Heart right ventricle (tissue), 16 donors: Measurements from ENCODE around the gene NCKAP5. TPM values are rescaled to one million over a fixed set of nuclear protein-coding genes. Genes with fewer than 3 reads are reported as not detected.

Experiments used
- ATAC-seq, 8 donors: fragments of 200-7000 bp; cut with Tn5 transposase; one replicate each; pipeline ENCODE4 v1.9.1; 2020; ENCODE audit warnings: mild to moderate bottlenecking in 8 of 8, moderate library complexity in 8 of 8, moderate number of reproducible peaks in 1 of 8
- DNase-seq, 2 donors: peaks; one replicate each; pipeline ENCODE4 v3.0.0-alpha.2; 2020
- H3K27ac ChIP-seq, 10 donors: fragments of 200-600 bp; sonication (generic) in 2 of 10; one replicate each; pipeline versions ENCODE4 v1.5.0 to v1.8.0; 2020 to 2022; ENCODE audit warnings: mild to moderate bottlenecking in 3 of 10
- H3K27me3 ChIP-seq, 7 donors: fragments of 200-600 bp; one replicate each; pipeline ENCODE4 v1.8.0; 2021 to 2022; ENCODE audit warnings: mild to moderate bottlenecking in 2 of 7
- H3K36me3 ChIP-seq, 9 donors: fragments of 200-600 bp; sonication (generic) in 1 of 9; one replicate each; pipeline versions ENCODE4 v1.5.0 to v1.8.0; 2020 to 2022; ENCODE audit warnings: mild to moderate bottlenecking in 2 of 9
- H3K4me1 ChIP-seq, 9 donors: fragments of 200-600 bp; sonication (generic) in 1 of 9; one replicate each; pipeline versions ENCODE4 v1.5.0 to v1.8.0; 2020 to 2022; ENCODE audit warnings: mild to moderate bottlenecking in 4 of 9
- H3K4me3 ChIP-seq, 10 donors: fragments of 200-600 bp; sonication (generic) in 2 of 10; one replicate each; pipeline versions ENCODE4 v1.5.0 to v1.8.0; 2020 to 2022; ENCODE audit warnings: mild to moderate bottlenecking in 7 of 10, moderate library complexity in 2 of 10
- H3K9me3 ChIP-seq, 11 donors: fragments of 200-600 bp in 10 of 11; sonication (generic) in 2 of 11; one replicate each; pipeline versions ENCODE4 v1.5.0 to v1.8.0; 2013 to 2022; ENCODE audit warnings: mild to moderate bottlenecking in 2 of 11, control low read depth in 1 of 11, moderate library complexity in 1 of 11
- WGBS, 2 donors: extraction: QIAGEN DNeasy Blood & Tissue Kit; methylation state at CpG; one replicate each; pipeline ENCODE4 v1.1.7; 2013; ENCODE audit warnings: inconsistent platforms in 1 of 2; 5-methylcytosine and 5-hydroxymethylcytosine counted together
- intact Hi-C, 10 donors: fragments of 100-400 bp; cut with DNase I; formaldehyde crosslinking; loops; one replicate each; pipeline versions ENCODE4 v1.11.1 to v1.14.2; 2022
- polyA plus RNA-seq, 2 donors: library from polyadenylated mRNA; stranded (reverse); fragments of 200-250 nt; gene quantifications; one replicate each; pipeline ENCODE4 v1.2.3, GENCODE V29; 2013
- total RNA-seq, 10 donors: library from RNA; stranded (reverse); fragmentation: NEBNext Ultra II Directional in 3 of 10; extraction: Animal tissue kit (Norgen Biotek cat#: 25700) in 3 of 10; gene quantifications; one replicate each; pipeline versions ENCODE4 v1.2.1 to v1.2.4, GENCODE V29; 2021 to 2023
- TF ChIP-seq, protein P1 (sequence below), 9 donors: fragments of 200-600 bp; sonication (generic) in 2 of 9; IDR thresholded peaks; one replicate each; pipeline versions ENCODE4 v1.5.0 to v1.8.0; 2021 to 2022; ENCODE audit warnings: antibody characterized with exemption in 9 of 9, mild to moderate bottlenecking in 5 of 9, moderate library complexity in 1 of 9
- donor health status: Arrhythmogenic right ventricular cardiomyopathy.
- donor health status: ischemic (EF 13 %, LVEDD 7.1; RV severe dilation, severe dysfunction).
- donor health status: healthy with polysubstance abuse.
- donor health status: DM: no; HTN: yes; CAD: no.
- donor health status: DM: no; HTN: no; CAD: no.
- donor health status: ischemic (EF 25% LVEDD 6.9; RV normal size, moderate dysfunction).
- donor health status: ischemic (EF 25% LVEDD 5.7; RV mildly dilated, moderate dysfunction).
- donor health status: healthy.
- donor health status: DM: yes; HTN: yes; CAD: no.
- donor health status: Ischemic cardiomyopathy.
- donor health status: ischemic (EF 35%, LVEDD 5.7; RV mildly dilated, moderate dysfunction).
- donor health status: nonischemic (EF 11% LVEDD 7.7; RV severe dilation, severe dysfunction).
- donor health status: DM: yes; HTN: yes; CAD: no.
- donor health status: PGD.
- donor health status: ischemic (EF 29% LVEDD 5.4; RV normal size, mild dysfunction).
- donor health status: nonischemic (EF 23%, LVEDD 6.1; RV moderate dilation, normal function).

NCKAP5 gene
- total and polyA plus RNA-seq, 12 donors: 0.57 to 11.7 (median 6.2) TPM

DNA sequence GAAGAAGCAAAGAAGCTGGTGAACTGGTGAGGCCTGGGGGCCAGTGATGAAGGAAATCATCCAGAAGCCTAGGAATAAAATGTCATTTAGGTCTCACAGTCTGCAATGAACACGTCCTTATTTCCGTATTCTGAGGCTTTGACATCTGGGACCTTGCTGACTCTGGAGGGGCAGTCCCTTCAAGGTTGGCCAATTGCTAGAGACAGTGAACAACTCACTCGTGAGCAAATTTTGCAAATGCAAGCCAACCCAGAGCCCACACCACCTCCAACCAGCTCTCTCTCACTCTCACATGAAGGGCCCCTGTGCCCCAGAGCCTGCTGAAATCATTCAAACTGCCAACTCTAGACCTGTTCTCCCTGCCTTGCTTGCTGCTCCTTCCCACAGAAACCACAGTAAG is 619.2 kb downstream of the NCKAP5 start:
- intact Hi-C loops: no loop called here
- H3K36me3 ChIP-seq: no peaks in the 10 kb centered on the region
- no peak for DNase-seq
- H3K4me3 ChIP-seq: no peak overlapping the region
- no peak for ATAC-seq
- WGBS, 2 donors: 82 to 90% methylated on average over 3 of the region's 3 CpGs
- no peak overlapping the region for H3K27ac ChIP-seq
- H3K27me3 ChIP-seq: no peaks in the 10 kb centered on the region
- no peaks in the 10 kb centered on the region for H3K9me3 ChIP-seq
- H3K4me1 ChIP-seq: no peaks in the 10 kb centered on the region
- TF ChIP-seq, protein P1, sequence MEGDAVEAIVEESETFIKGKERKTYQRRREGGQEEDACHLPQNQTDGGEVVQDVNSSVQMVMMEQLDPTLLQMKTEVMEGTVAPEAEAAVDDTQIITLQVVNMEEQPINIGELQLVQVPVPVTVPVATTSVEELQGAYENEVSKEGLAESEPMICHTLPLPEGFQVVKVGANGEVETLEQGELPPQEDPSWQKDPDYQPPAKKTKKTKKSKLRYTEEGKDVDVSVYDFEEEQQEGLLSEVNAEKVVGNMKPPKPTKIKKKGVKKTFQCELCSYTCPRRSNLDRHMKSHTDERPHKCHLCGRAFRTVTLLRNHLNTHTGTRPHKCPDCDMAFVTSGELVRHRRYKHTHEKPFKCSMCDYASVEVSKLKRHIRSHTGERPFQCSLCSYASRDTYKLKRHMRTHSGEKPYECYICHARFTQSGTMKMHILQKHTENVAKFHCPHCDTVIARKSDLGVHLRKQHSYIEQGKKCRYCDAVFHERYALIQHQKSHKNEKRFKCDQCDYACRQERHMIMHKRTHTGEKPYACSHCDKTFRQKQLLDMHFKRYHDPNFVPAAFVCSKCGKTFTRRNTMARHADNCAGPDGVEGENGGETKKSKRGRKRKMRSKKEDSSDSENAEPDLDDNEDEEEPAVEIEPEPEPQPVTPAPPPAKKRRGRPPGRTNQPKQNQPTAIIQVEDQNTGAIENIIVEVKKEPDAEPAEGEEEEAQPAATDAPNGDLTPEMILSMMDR (IDR thresholded peaks at IDR 0.05): no peak

DNA sequence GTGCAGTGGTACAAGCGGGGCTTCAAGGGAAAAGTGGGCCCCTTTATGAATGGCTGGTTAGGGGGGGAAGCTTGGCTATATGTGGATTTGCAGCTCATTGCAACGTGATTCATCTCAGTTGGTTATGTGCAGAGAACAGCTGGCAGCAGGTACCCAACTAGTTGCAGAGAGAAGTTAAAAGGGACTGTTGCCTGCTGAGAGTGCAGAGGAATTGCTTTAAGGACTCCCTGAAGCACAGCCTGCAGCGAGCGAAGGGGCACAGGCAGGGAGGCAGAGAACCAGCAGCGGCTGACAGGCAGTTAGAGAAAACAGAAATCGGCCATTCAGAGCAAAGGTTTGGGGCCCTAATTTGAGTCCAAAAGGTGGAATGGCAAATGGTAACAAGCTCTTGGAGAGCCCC is 620.1 kb downstream of the NCKAP5 start:
- Histone ChIP-seq H3K4me3 (no peak overlapping the region), H3K27me3 (no peaks in the 10 kb centered on the region), H3K36me3 (no peaks in the 10 kb centered on the region), H3K4me1 (no peaks in the 10 kb centered on the region), H3K27ac (no peak overlapping the region), H3K9me3 (no peaks in the 10 kb centered on the region)
- WGBS, 2 donors: 92 to 93% methylated on average over 6 of the region's 6 CpGs
- ATAC-seq (no peak), DNase-seq (no peak)
- intact Hi-C loops: no loop called here
- TF ChIP-seq, protein P1 (IDR thresholded peaks at IDR 0.05): no peak

DNA sequence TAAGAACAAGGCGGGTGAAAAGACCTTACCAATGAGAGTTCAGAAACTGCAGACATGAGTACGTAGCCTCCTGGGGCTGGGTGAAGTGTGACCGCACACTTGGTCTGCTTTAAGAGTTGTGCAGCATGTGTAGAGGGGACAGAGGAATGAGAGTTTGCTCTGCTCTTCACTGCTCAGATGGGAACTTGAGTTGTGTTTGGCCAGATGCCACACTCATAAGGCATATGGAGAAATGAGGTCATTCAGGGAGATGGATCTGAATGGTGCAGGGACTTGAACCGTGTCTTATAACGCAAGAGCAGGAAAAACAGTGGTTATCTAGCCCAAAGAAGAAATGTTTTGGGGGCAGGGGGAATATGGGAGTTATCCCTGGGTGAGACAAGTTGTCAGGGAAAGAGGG is 624.4 kb downstream of the NCKAP5 start:
- no peaks in the 10 kb centered on the region for H3K27me3 ChIP-seq
- H3K4me1 ChIP-seq: peaks cover 0 to 6% (median 0%) of the 10 kb centered on the region in 9 donors
- no peak overlapping the region for H3K4me3 ChIP-seq
- TF ChIP-seq, protein P1 (IDR thresholded peaks at IDR 0.05): no peak
- H3K36me3 ChIP-seq: no peaks in the 10 kb centered on the region
- WGBS, 2 donors: 66 to 74% methylated on average over 5 of the region's 5 CpGs
- no peaks in the 10 kb centered on the region for H3K9me3 ChIP-seq
- H3K27ac ChIP-seq: no peak overlapping the region
- intact Hi-C loops: no loop called here
- ATAC-seq: peak in 2 of 8 donors; percentile 26 to 31
- no peak for DNase-seq

DNA sequence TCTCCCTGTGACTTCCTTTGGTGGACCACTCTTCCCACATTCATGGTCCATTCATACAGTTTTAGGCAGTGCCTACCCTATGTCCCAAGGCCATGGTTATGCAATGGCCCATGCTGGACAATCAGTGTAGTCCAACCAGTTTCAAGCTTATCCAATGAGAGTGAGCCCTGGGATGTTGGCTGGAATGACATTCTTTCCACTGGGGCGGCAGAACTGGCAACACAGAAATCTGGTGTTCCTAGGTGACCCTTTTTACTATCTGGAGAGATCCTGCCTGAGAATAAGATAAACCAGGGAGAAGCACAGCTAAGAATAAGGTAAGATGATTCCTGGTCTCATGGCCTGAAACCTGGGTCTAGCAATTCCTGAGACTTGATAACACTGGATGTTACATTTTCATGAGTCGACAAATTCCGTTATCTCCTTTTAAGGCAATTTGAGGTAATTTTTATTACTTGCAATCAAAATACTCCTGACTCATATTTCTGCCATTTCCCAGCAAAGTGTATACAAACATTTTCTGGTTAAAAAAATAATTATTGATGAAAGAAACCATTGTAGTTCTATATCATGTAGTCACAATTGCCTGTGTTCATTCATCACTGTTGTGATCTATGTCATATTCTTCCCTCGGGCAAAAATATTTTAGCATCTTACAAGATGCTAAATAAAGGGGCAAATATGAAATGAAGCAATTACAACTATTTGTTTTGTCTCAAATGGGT is 626.8 kb downstream of the NCKAP5 start:
- intact Hi-C loops: no loop called here
- Histone ChIP-seq H3K4me3 (no peak overlapping the region), H3K27ac (no peak overlapping the region), H3K27me3 (no peaks in the 10 kb centered on the region), H3K4me1 (peaks cover 0 to 7% (median 0%) of the 10 kb centered on the region in 9 donors), H3K9me3 (no peaks in the 10 kb centered on the region), H3K36me3 (no peaks in the 10 kb centered on the region)
- TF ChIP-seq, protein P1 (IDR thresholded peaks at IDR 0.05): no peak
- ATAC-seq: no peak
- DNase-seq: no peak
- 89 to 93% methylated on average over 4 of the region's 4 CpGs for WGBS, 2 donors
